Globus pallidus (tissue), 1 donor: ENCODE results near the gene MACROD2.
"Not testable (repeated sequence)": the region's sequence is repeated elsewhere in the genome, so short reads cannot be mapped to it uniquely, and the experiment has no call there.

Experiments
- DNase-seq: peaks from one replicate; pipeline ENCODE4 v3.0.0-alpha.2; 2015; ENCODE audit warnings: low spot score

The MACROD2 gene

DNA sequence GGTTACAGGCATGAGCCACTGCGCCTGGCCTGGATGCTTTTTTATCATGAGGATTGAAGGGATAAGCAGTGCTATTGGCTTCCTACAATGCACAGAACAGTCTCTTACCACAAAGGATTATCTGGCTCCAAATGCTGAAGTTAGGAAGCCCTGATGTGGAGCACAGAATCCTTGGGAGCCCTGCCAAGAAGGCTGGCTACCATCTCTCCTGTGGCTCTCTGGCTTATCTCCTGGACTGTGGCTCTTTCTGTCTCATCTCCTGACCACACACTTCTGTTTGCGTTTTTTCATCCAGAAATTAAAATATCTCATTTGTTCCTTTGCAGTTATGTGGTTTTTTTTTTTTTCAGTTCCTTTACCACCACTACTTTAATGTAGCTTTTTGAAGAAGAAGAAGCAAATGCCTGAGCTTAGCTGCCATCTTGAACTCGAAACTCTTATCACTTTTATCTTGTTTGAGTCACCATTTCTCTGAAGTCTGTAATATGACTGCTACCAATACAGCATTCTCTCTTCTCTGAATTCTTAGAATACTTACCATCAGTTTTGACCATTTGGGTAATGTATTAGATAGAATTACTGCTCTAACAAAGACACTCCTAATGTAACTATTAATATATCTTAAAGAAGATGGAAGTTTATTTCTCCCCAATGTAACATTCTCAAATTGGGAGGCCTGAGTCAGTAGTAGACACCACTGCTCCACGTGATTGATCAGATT lies 1533.2 kb downstream of the MACROD2 start:
- DNase-seq: no peak

DNA sequence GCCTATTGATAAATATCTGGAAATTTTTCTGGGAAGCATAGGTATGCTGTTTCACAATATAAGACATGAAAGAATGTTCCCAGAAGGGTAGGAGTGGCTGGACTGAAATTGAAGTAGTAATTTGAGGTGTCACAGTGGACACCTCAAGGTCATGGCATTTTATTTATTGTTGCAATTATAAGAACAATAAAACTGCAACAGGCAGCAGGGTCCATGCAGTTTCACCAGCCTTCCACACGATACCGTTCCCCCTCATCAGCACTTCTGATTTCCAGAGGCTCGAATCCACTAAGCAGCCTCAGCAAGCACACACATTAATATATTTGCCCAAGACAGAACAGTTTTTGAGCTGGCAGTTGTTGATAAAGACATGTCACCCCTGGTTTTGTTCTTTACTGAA lies 1540.5 kb downstream of the MACROD2 start:
- DNase-seq: no peak

DNA sequence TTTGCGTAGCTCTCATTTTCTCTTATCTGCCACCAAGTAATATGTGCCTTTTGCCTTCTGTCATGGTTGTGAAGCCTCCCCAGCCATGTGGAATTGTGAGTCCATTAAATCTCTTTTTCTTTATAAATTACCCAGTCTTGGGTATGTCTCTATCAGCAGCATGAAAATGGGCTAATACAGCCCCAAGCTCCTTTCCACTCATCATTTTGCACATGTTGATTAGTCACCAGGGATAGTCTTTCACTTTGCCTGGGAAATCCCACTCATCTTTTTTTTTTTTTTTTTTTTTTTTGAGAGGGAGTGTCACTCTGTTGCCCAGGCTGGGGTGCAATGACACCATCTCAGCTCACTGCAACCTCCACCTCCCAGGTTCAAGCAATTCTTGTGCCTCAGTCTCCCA lies 1541.9 kb downstream of the MACROD2 start:
- DNase-seq: not testable (repeated sequence)

- no peak for DNase-seq
Observed at GRCh38 chr20:15542655-15543054, 1547.3 kb downstream of the MACROD2 start.

- DNase-seq: no peak
Observed at GRCh38 chr20:15544742-15545141, 1549.4 kb downstream of the MACROD2 start.

GRCh38 chr20:15546525-15547023 lies 1551.3 kb downstream of the MACROD2 start:
- no peak for DNase-seq

- DNase-seq: no peak
Observed at GRCh38 chr20:15547119-15547518, 1551.8 kb downstream of the MACROD2 start.

- no peak for DNase-seq
Observed at GRCh38 chr20:15550116-15550870, 1555.0 kb downstream of the MACROD2 start.

DNA sequence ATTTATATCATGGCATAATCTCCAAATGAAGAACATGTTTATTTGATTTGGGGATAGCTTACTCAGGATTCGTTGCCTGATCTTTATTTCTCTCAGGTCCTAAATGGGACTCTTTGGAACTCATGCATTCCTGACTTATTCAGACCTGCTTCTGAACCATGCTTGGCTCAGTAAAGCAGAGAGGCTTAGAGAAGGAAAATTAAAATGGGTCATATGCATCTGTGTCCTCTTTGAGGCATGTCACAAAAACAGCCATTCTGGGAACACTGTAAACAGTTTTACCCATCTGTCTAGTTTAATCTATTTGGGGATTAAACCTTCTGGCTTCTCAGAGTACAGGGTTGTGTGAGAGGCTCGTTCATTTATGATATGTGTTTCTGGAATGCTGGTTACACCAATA lies 1560.6 kb downstream of the MACROD2 start:
- DNase-seq: no peak

DNA sequence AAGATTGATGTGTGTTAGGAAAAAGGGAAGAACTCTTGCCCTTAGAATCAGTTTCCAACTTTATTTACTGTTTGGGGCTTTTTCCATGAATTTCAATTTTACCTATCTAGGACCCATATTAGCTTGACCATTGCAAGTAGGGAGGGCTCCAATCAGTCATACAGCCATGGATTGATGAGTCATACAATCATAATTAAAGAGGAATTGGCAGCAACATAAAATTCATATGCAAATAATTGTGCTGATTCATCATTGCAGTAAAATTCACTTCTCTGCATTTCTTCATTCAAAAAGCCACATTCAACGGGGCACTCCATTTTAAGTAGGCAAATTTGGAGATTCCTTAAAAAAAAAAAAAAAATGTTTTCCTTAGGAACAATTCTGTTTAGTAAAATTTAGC lies 1561.6 kb downstream of the MACROD2 start:
- DNase-seq: no peak

GRCh38 chr20:15561070-15561569 lies 1565.8 kb downstream of the MACROD2 start:
- peak; percentile 42 for DNase-seq

GRCh38 chr20:15561707-15562404 lies 1566.5 kb downstream of the MACROD2 start:
- DNase-seq: peak; percentile 90

DNA sequence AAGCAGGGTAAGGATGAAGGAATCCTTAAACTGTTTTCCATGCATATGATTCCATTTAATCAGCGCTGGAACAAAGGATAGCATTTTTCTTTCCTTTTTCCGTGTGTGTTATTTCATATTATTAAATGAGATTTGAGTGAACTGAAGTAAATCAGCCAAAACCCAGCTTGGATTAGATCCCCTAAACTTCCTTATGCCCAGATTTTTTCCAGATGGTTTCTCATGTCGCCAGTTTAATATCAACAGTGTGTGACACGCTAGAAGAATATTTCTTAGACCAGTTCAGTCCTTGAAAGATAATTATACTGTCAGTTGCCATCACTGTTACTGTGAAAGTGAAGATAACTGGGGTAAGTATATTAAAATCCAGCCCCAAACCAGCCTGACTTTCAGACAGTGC lies 1568.5 kb downstream of the MACROD2 start:
- no peak for DNase-seq

GRCh38 chr20:15564981-15565380 lies 1569.7 kb downstream of the MACROD2 start:
- no peak for DNase-seq

DNA sequence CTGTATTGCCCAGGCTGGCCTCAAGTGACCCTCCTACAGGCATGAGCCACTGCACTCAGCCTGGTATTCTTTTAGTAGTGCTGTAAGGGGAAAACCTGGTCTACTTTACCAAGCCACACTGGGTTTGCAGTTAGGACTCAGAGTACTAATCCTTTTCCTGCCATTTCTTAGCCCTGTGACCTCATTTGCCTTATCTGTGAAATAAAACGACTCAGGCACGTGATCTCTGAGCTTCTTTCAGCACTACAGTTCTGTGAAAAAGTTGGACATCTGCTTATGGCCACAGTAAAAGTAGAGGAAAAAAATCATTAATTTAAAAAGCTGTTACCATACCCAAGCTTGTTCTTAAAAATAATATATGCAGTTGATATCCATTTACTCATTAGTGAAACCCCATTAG lies 1570.5 kb downstream of the MACROD2 start:
- DNase-seq: no peak

GRCh38 chr20:15567219-15567618 lies 1571.9 kb downstream of the MACROD2 start:
- no peak for DNase-seq

DNA sequence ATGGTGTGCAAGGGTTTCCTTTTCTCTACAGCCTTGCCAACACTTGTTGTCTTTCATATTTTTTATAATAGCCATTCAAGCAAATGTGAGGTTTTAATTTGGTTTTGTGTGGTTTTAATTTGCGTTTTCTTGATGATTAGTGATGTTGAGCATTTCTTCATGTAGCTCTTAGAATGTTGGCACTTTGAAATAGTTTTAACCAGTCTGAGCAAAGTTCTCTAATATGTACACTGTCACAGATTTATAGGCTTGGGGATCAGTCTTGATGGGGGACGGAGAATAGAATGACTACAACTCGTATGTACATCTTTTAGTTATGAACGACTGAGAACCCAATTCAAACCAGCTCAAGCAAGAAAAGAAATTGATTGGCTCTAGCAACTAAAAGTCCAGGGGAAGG lies 1574.8 kb downstream of the MACROD2 start:
- DNase-seq: no peak

- DNase-seq: no peak
Observed at GRCh38 chr20:15571056-15571455, 1575.7 kb downstream of the MACROD2 start.

DNA sequence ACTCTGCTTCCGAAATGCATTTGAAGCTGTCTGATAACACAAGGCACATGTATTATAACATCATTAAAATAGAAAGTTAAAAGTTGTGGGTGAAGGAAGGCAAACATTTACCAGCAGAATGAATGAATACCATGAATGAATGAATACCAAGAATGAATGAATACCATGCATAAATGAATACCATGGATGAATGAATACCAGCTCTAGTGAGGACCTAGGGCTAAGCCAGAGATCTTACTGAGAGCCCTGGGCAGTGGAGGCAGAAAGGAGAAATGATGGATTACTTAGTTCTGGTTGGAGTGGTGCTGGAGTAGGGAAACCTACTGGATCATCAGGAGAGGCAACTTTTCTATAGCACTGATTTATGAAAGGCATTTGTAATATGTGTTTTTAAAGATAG lies 1579.9 kb downstream of the MACROD2 start:
- DNase-seq: no peak

- DNase-seq: no peak
Observed at GRCh38 chr20:15576411-15576810, 1581.1 kb downstream of the MACROD2 start.

DNA sequence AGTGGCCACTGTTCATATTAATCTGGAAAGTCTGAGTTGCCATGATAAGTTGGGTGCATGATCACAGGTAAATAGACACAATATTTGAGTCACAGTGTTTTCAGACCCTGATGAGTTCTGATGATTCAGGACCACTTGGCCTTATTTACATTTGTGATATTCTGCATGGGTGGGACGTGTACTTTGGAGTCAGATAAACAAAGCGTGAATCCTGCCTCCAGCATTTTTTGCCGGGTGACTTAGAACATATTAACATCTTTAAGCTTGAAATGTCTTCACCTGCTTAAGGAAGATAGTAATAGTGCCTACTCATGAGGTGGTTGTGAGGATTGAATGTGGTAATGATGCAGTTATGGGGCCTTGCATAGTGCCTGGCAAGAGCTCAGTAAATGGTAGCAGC lies 1582.8 kb downstream of the MACROD2 start:
- DNase-seq: no peak

GRCh38 chr20:15579688-15580087 lies 1584.4 kb downstream of the MACROD2 start:
- DNase-seq: no peak
